K562 (cell line): ENCODE measurements around the gene GAPDH. TPM values are rescaled to one million over a fixed set of nuclear protein-coding genes. Genes with fewer than 3 reads are reported as not detected.

Source experiments
- ATAC-seq: fragments of 200-7000 bp; cut with Tn5 transposase; 3 replicates; pipeline ENCODE4 v1.9.1; 2020; ENCODE audit warnings: moderate library complexity
- BruUV-seq: library from RNA; stranded (reverse); fragments of 400-500 nt; replicated peaks from 2 replicates; lab custom pipeline; 2021; lab: Mats Ljungman, UMichigan
- CTCF ChIA-PET: fragments of 300-600 bp; formaldehyde crosslinking; extraction: SDS; loops from one replicate; lab custom pipeline; 2021; ENCODE audit warnings: low intra/inter-chr PET ratio; lab: Yijun Ruan, JAX
- POLR2A ChIA-PET: fragments of 300-600, 350-650 bp; sonication (Branson Sonifier 250); formaldehyde crosslinking; extraction: SDS; loops from one replicate; lab custom pipeline; 2021; ENCODE audit warnings: antibody characterized with exemption, inconsistent platforms; lab: Yijun Ruan, JAX
- DNase-seq, 4 experiments: peaks; one replicate each; pipeline versions ENCODE4 v3.0.0 to v3.0.0-alpha.2; 2011 to 2018; ENCODE audit warnings: low spot score in 3 of 4, mixed read lengths in 3 of 4; ENCODE audit errors: extremely low read depth in 1 of 4
- FAIRE-seq: peaks from 2 replicates; lab custom pipeline; 2011; peaks lifted over from hg19 to GRCh38; lab: Jason Lieb, UNC
- H2AFZ ChIP-seq: 2 replicates; pipeline ENCODE4 v1.6.0; 2011; ENCODE audit warnings: low read depth, low read length, control low read depth, inconsistent platforms
- H3K27ac ChIP-seq: fragments of 200-600 bp; 3 replicates; pipeline ENCODE4 v1.8.0; 2011; ENCODE audit warnings: low read depth, mild to moderate bottlenecking, control low read depth, inconsistent platforms, low read length, moderate library complexity, mixed read lengths; ENCODE audit errors: extremely low read depth
- H3K27me3 ChIP-seq, 2 experiments: fragments of 300-600 bp in 1 of 2; 2 replicates in 1 of 2; 3 replicates in 1 of 2; pipeline versions ENCODE4 v1.6.0 to v1.8.0; 2011; ENCODE audit warnings: inconsistent platforms in 2 of 2, low read length in 2 of 2, mild to moderate bottlenecking in 1 of 2, mixed read lengths in 1 of 2, moderate library complexity in 1 of 2; ENCODE audit not compliant: control insufficient read depth in 2 of 2, insufficient read depth in 2 of 2
- H3K36me3 ChIP-seq: fragments of 300-600 bp; 3 replicates; pipeline ENCODE4 v1.8.0; 2011; ENCODE audit warnings: mild to moderate bottlenecking, low read length, inconsistent platforms; ENCODE audit not compliant: control insufficient read depth, insufficient read depth
- H3K4me1 ChIP-seq, 2 experiments: fragments of 200-600 bp in 1 of 2; replicated peaks in 1 of 2; 2 replicates in 1 of 2; 3 replicates in 1 of 2; pipeline versions ENCODE4 v1.5.1 to v1.8.0; 2011; ENCODE audit warnings: inconsistent platforms in 2 of 2, low read length in 2 of 2, mild to moderate bottlenecking in 1 of 2, mixed read lengths in 1 of 2, moderate library complexity in 1 of 2; ENCODE audit not compliant: control insufficient read depth in 2 of 2, insufficient read depth in 2 of 2
- H3K4me2 ChIP-seq: 2 replicates; pipeline ENCODE4 v1.6.1; 2011; ENCODE audit warnings: low read length, control low read depth, inconsistent platforms, mixed read lengths; ENCODE audit not compliant: insufficient read depth
- H3K4me3 ChIP-seq: fragments of 200-600 bp; sonication (generic), shearing (Covaris generic); 2 replicates; pipeline ENCODE4 v1.5.1; 2016; ENCODE audit warnings: control low read depth, inconsistent platforms
- H3K79me2 ChIP-seq: fragments of 200-600 bp; 3 replicates; pipeline ENCODE4 v1.8.0; 2011; ENCODE audit warnings: low read length, inconsistent platforms; ENCODE audit not compliant: control insufficient read depth, insufficient read depth
- H3K9ac ChIP-seq, 2 experiments: 2 replicates each; pipeline versions ENCODE4 v1.6.0 to v1.6.1; 2011; ENCODE audit warnings: low read depth in 2 of 2, low read length in 2 of 2, control low read depth in 1 of 2, inconsistent platforms in 1 of 2, mild to moderate bottlenecking in 1 of 2, mixed read lengths in 1 of 2; ENCODE audit not compliant: insufficient read depth in 1 of 2
- H3K9me1 ChIP-seq: one replicate; pipeline ENCODE4 v1.6.0; 2011; ENCODE audit warnings: inconsistent platforms, mild to moderate bottlenecking, low read length, moderate library complexity; ENCODE audit not compliant: control insufficient read depth, insufficient read depth
- H3K9me3 ChIP-seq: replicated peaks from 2 replicates; pipeline ENCODE4 v1.5.1; 2011; ENCODE audit warnings: low read depth, low read length, inconsistent platforms; ENCODE audit not compliant: control insufficient read depth, insufficient read depth
- H4K20me1 ChIP-seq: replicated peaks from 2 replicates; pipeline ENCODE4 v1.6.1; 2011; ENCODE audit warnings: low read length, inconsistent platforms, mixed read lengths; ENCODE audit not compliant: control insufficient read depth, insufficient read depth
- C11orf30 ChIP-seq: fragments of 450-650 bp; IDR thresholded peaks from 2 replicates; pipeline ENCODE4 v1.6.1; 2016; ENCODE audit warnings: low read depth, mild to moderate bottlenecking
- DDX20 ChIP-seq: fragments of 450-650 bp; IDR thresholded peaks from 2 replicates; pipeline ENCODE4 v1.6.1; 2016; ENCODE audit warnings: missing genetic modification characterization, low read depth, mild to moderate bottlenecking, missing compliant biosample characterization, moderate library complexity
- FOS ChIP-seq: IDR thresholded peaks from 3 replicates; pipeline ENCODE4 v1.6.1; 2011; ENCODE audit not compliant: insufficient read length; ENCODE audit errors: extremely low read depth
- ID3 ChIP-seq, 2 experiments: fragments of 250-450 bp in 1 of 2; fragments of 450-650 bp in 1 of 2; sonication (Bioruptor Pico) in 1 of 2; IDR thresholded peaks; 2 replicates each; pipeline versions ENCODE4 v1.6.1 to v1.8.0; 2016 to 2021; ENCODE audit warnings: mild to moderate bottlenecking in 2 of 2, moderate library complexity in 2 of 2, missing compliant biosample characterization in 1 of 2, missing genetic modification characterization in 1 of 2
- LEF1 ChIP-seq: fragments of 450-650 bp; IDR thresholded peaks from 2 replicates; pipeline ENCODE4 v1.6.1; 2016; ENCODE audit warnings: mild to moderate bottlenecking
- MYNN ChIP-seq, 2 experiments: sonication (generic); formaldehyde crosslinking in 1 of 2; IDR thresholded peaks; 2 replicates each; pipeline versions ENCODE4 v1.5.0 to v1.6.1; 2016 to 2020; ENCODE audit warnings: antibody characterized with exemption in 1 of 2, missing genetic modification reagents in 1 of 2
- NBN ChIP-seq: fragments of 450-650 bp; IDR thresholded peaks from 2 replicates; pipeline ENCODE4 v1.6.1; 2016; ENCODE audit warnings: low read depth, mild to moderate bottlenecking
- PHF8 ChIP-seq: fragments of 200-600 bp; sonication (generic); IDR thresholded peaks from 2 replicates; pipeline ENCODE4 v1.6.1; 2012; ENCODE audit warnings: mixed run types, mild to moderate bottlenecking, inconsistent platforms, low read length, moderate library complexity, borderline replicate concordance
- SREBF1 ChIP-seq: fragments of 150-350 bp; IDR thresholded peaks from 2 replicates; pipeline ENCODE4 v1.6.1; 2014; ENCODE audit warnings: antibody characterized with exemption, low read depth, low read length, borderline replicate concordance
- TFE3 ChIP-seq: fragments of 450-650 bp; formaldehyde crosslinking; IDR thresholded peaks from 2 replicates; pipeline ENCODE4 v1.4.0; 2020; ENCODE audit warnings: mild to moderate bottlenecking, mixed read lengths
- ZBTB17 ChIP-seq: fragments of 450-650 bp; formaldehyde crosslinking; IDR thresholded peaks from 2 replicates; pipeline ENCODE4 v1.4.0; 2020; ENCODE audit warnings: mild to moderate bottlenecking
- ZBTB34 ChIP-seq: fragments of 250-450 bp; sonication (Bioruptor Pico); IDR thresholded peaks from 2 replicates; pipeline ENCODE4 v1.8.0; 2021; ENCODE audit warnings: mild to moderate bottlenecking, moderate library complexity
- ZBTB9 ChIP-seq: fragments of 450-650 bp; formaldehyde crosslinking; IDR thresholded peaks from 2 replicates; pipeline ENCODE4 v1.4.0; 2020; ENCODE audit warnings: mild to moderate bottlenecking, moderate library complexity
- ZNF23 ChIP-seq: fragments of 250-450 bp; sonication (Bioruptor Pico); IDR thresholded peaks from 2 replicates; pipeline ENCODE4 v1.4.0; 2020; ENCODE audit warnings: mild to moderate bottlenecking
- ZNF436 ChIP-seq: fragments of 250-450, 450-650 bp; sonication (Bioruptor Pico); formaldehyde crosslinking; IDR thresholded peaks from 2 replicates; pipeline ENCODE4 v1.7.0; 2020; ENCODE audit warnings: mild to moderate bottlenecking
- ZNF668 ChIP-seq: fragments of 250-450 bp; sonication (Bioruptor Pico); IDR thresholded peaks from 2 replicates; pipeline ENCODE4 v1.8.0; 2022; ENCODE audit warnings: mild to moderate bottlenecking, inconsistent platforms
- ZNF79 ChIP-seq: fragments of 250-450 bp; sonication (Bioruptor Pico); IDR thresholded peaks from 2 replicates; pipeline ENCODE4 v1.4.0; 2020; ENCODE audit warnings: low read depth, mild to moderate bottlenecking, moderate library complexity
- WGBS: fragments of 100-300 bp; shearing (Covaris generic); methylation state at CpG from one replicate; pipeline ENCODE4 v1.1.6; 2016; ENCODE audit warnings: low coverage, mixed read lengths; ENCODE audit not compliant: insufficient coverage; ENCODE audit errors: missing lambda C conversion rate; 5-methylcytosine and 5-hydroxymethylcytosine counted together
- in situ Hi-C: fragments of 300-500 bp; cut with MboI; formaldehyde crosslinking; loops from 4 replicates; pipeline ENCODE4 v1.15.0; 2018; ENCODE audit warnings: inconsistent platforms, mixed read lengths
- intact Hi-C: fragments of 100-400 bp; cut with micrococcal nuclease; formaldehyde crosslinking; loops from 2 replicates; pipeline ENCODE4 v1.14.2; 2022
- polyA plus RNA-seq, 8 experiments: library from polyadenylated mRNA; depleted of rRNA in 4 of 8; stranded (reverse) in 5 of 8; unstranded in 3 of 8; fragments of >200 nt; fragmentation: Nextera tagmentation in 2 of 8; fragmentation: Illumina TruSeq in 1 of 8; extraction: Ambion mirVana in 2 of 8; extraction: Trizol in 1 of 8; gene quantifications; 2 replicates each; pipeline versions ENCODE4 v1.2.1 to v1.2.3, GENCODE V29; 2011 to 2014; ENCODE audit warnings: inconsistent platforms in 1 of 8, missing spikeins in 1 of 8
- total RNA-seq, 7 experiments: library from RNA; depleted of rRNA in 6 of 7; stranded (reverse); fragments of >200 nt in 6 of 7; fragmentation: Illumina TruSeq in 2 of 7; extraction: Trizol in 2 of 7; gene quantifications; 2 replicates each; pipeline versions ENCODE4 v1.2.1 to v1.2.3, GENCODE V29; 2011 to 2021; ENCODE audit warnings: low replicate concordance in 1 of 7

The GAPDH gene
- total and polyA plus RNA-seq, 9 of the 15 experiments (the other 6 are each of a cell fraction or from before 2014, with no cell fraction given): 2,206 to 6,793 (median 4,217) TPM

GRCh38 chr12:6533653-6533922, 729 bp upstream of the GAPDH start:
- FAIRE-seq (no peak), ATAC-seq (peak; percentile 35), DNase-seq (peak in 1 of 4 experiments; percentile 54)
- POLR2A ChIA-PET: interaction anchor here (0.6 to 2.6 kb wide), 16 partner anchors 9 to 404 kb away, joined by 3 to 20 read pairs (median 4); partner anchors contain the start of genes CDCA3, LTBR, MRPL51 and USP5
- no TSS peak for BruUV-seq
- H3K36me3 ChIP-seq: peaks cover 75% of the 10 kb centered on the region
- peaks cover 33% of the 10 kb centered on the region for H4K20me1 ChIP-seq
- H3K27ac ChIP-seq: peak overlapping the region; percentile 87
- H2AFZ ChIP-seq: peak overlapping the region; percentile 83
- intact Hi-C loops (loop anchor here (10.0 kb wide), 1 partner anchor 209 kb away; no protein-coding TSS in a partner anchor), in situ Hi-C loops (no loop called here)
- H3K4me1 ChIP-seq: peaks cover 25 to 60% of the 10 kb centered on the region in 2 experiments; a peak in 4 of 5 replicates
- peak overlapping the region; percentile 84 to 100 for H3K9ac ChIP-seq
- H3K4me3 ChIP-seq: peak overlapping the region; percentile 84
- H3K9me3 ChIP-seq: no peaks in the 10 kb centered on the region
- 0% methylated on average over 5 of the region's 9 CpGs for WGBS
- peaks cover 63% of the 10 kb centered on the region for H3K79me2 ChIP-seq
- H3K27me3 ChIP-seq: no peaks in the 10 kb centered on the region
- CTCF ChIA-PET: no interaction called here
- H3K9me1 ChIP-seq: no peaks in the 10 kb centered on the region
- H3K4me2 ChIP-seq: peak overlapping the region; percentile 90
- TF ChIP-seq ZNF668 (CRISPR knock-in tag): no peak
- TF ChIP-seq ZBTB34 (CRISPR knock-in tag): no peak
- peak; percentile 9; the same call in 1 of the 2 replicates for TF ChIP-seq PHF8
- TF ChIP-seq ZNF23 (CRISPR knock-in tag): no peak
- TF ChIP-seq C11orf30: no peak
- no peak for TF ChIP-seq ZBTB9 (CRISPR knock-in tag)
- no peak for TF ChIP-seq ZNF79 (CRISPR knock-in tag)
- TF ChIP-seq TFE3 (CRISPR knock-in tag): no peak
- TF ChIP-seq DDX20 (tag): no peak
- TF ChIP-seq SREBF1: no peak
- TF ChIP-seq LEF1: no peak
- TF ChIP-seq FOS: no peak
- no peak for TF ChIP-seq ZBTB17
- no peak for TF ChIP-seq NBN
- TF ChIP-seq MYNN (IDR thresholded peaks at IDR 0.05): no peak
- TF ChIP-seq MYNN (CRISPR knock-in tag; IDR thresholded peaks at IDR 0.05): no peak
- no peak for TF ChIP-seq ZNF436 (CRISPR knock-in tag)
- TF ChIP-seq ID3 (CRISPR knock-in tag; IDR thresholded peaks at IDR 0.05): no peak
- TF ChIP-seq ID3 (tag; IDR thresholded peaks at IDR 0.05): no peak
